Transverse colon (tissue), 4 donors: ENCODE data around the gene KAT8. TPM values are rescaled to one million over a fixed set of nuclear protein-coding genes. Genes with fewer than 3 reads are reported as not detected.
"Not testable (repeated sequence)": the region's sequence is repeated elsewhere in the genome, so short reads cannot be mapped to it uniquely, and the experiment has no call there.

Source experiments
- DNase-seq: peaks from one replicate; pipeline ENCODE4 v3.0.0-alpha.2; 2019
- H3K27ac ChIP-seq, 4 donors: fragments of 200-600 bp; sonication (generic); 2 replicates each; pipeline ENCODE4 v1.5.1; 2016 to 2018; ENCODE audit warnings: inconsistent platforms in 4 of 4
- H3K27me3 ChIP-seq: fragments of 200-600 bp; sonication (generic); 2 replicates; pipeline ENCODE4 v1.5.1; 2017; ENCODE audit warnings: inconsistent platforms
- H3K36me3 ChIP-seq, 4 donors: fragments of 200-600 bp; sonication (generic); 2 replicates each; pipeline ENCODE4 v1.5.1; 2017 to 2019; ENCODE audit warnings: inconsistent platforms in 4 of 4
- H3K4me1 ChIP-seq, 4 donors: fragments of 200-600 bp; sonication (generic); 2 replicates each; pipeline ENCODE4 v1.5.1; 2017 to 2020; ENCODE audit warnings: inconsistent platforms in 4 of 4
- H3K4me3 ChIP-seq, 4 donors: fragments of 200-600 bp; sonication (generic); 1 replicate in 1 of 4; 2 replicates in 3 of 4; pipeline versions ENCODE4 v1.5.1 to v1.6.1; 2017 to 2019; ENCODE audit warnings: inconsistent platforms in 4 of 4
- H3K9me3 ChIP-seq, 2 donors: fragments of 200-600 bp; sonication (generic); 2 replicates each; pipeline ENCODE4 v1.5.1; 2017 to 2019; ENCODE audit warnings: inconsistent platforms in 2 of 2
- CTCF ChIP-seq, 5 experiments: fragments of 200-600 bp in 3 of 5; fragments of 450-650 bp in 2 of 5; sonication (generic) in 3 of 5; IDR thresholded peaks; 1 replicate in 2 of 5; 2 replicates in 3 of 5; pipeline ENCODE4 v1.5.1; 2016 to 2017; ENCODE audit warnings: antibody characterized with exemption in 5 of 5, inconsistent platforms in 3 of 5, mild to moderate bottlenecking in 2 of 5, moderate library complexity in 1 of 5
- EP300 ChIP-seq: sonication (generic); formaldehyde crosslinking; IDR thresholded peaks from one replicate; pipeline ENCODE4 v1.6.1; 2017; ENCODE audit warnings: antibody characterized with exemption, low read depth
- POLR2A ChIP-seq: fragments of 450-650 bp; IDR thresholded peaks from one replicate; pipeline ENCODE4 v1.6.1; 2016; ENCODE audit warnings: antibody characterized with exemption, mild to moderate bottlenecking, moderate library complexity
- POLR2AphosphoS5 ChIP-seq, 3 donors: sonication (generic); formaldehyde crosslinking; IDR thresholded peaks; one replicate each; pipeline ENCODE4 v1.6.1; 2016; ENCODE audit warnings: antibody characterized with exemption in 3 of 3
- WGBS, 2 donors: methylation state at CpG; one replicate each; pipeline ENCODE4 v1.1.5; 2018; ENCODE audit warnings: low coverage in 1 of 2; 5-methylcytosine and 5-hydroxymethylcytosine counted together
- in situ Hi-C, 4 donors: fragments of 200-750 bp; cut with MboI; loops; one replicate each; pipeline versions ENCODE4 v1.15.0 to v1.15.1; 2017; ENCODE audit warnings: low sequenced_read_pairs in 3 of 4, low pct_ligation_motif_present in 1 of 4, low pct_unique_long_range_greater_than_20kb in 1 of 4
- intact Hi-C: fragments of 100-400 bp; cut with DNase I; formaldehyde crosslinking; loops from one replicate; pipeline ENCODE4 v1.15.1; 2023; ENCODE audit warnings: low total_unique reads
- total RNA-seq, 4 donors: library from RNA; depleted of rRNA; stranded (reverse); fragments of >200 nt; gene quantifications; one replicate each; pipeline ENCODE4 v1.1.0, GENCODE V29; 2016

The KAT8 gene
- total RNA-seq, 4 donors from 2014 or later: 61.0 to 93.5 (median 62.1) TPM

- H3K9me3 ChIP-seq: no peaks in the 10 kb centered on the region
- WGBS, 2 donors: 61% methylated on average over 21 of the region's 22 CpGs; no CpG with 5 or more reads in 1 of the 2 donors
- H3K27me3 ChIP-seq: peaks cover 13% of the 10 kb centered on the region
- no peak for DNase-seq
- intact Hi-C loops (loop anchor here (5.0 kb wide), 1 partner anchor 156 kb away; the partner anchor contains the start of gene HSD3B7), in situ Hi-C loops (no loop called here)
- no peaks in the 10 kb centered on the region for H3K36me3 ChIP-seq
- H3K4me3 ChIP-seq: peak overlapping the region in 3 of 4 donors; percentile 42 to 49 (median 45)
- no peak for TF ChIP-seq POLR2A
- TF ChIP-seq EP300: no peak
- H3K27ac ChIP-seq: peak overlapping the region; percentile 81 to 90 (median 88)
- peaks cover 9 to 39% (median 30%) of the 10 kb centered on the region in 4 donors for H3K4me1 ChIP-seq
These were observed 25.7 kb downstream of the KAT8 start for GRCh38 chr16:31143011-31143693.

- no peak for DNase-seq
- Histone ChIP-seq H3K27ac (no peak overlapping the region), H3K4me1 (peaks cover 9 to 34% (median 28%) of the 10 kb centered on the region in 4 donors), H3K36me3 (no peaks in the 10 kb centered on the region), H3K9me3 (no peaks in the 10 kb centered on the region), H3K27me3 (peaks cover 16% of the 10 kb centered on the region), H3K4me3 (no peak overlapping the region)
- 60 to 92% methylated on average over 1 to 8 of the region's 8 CpGs for WGBS, 2 donors
- in situ Hi-C loops (no loop called here), intact Hi-C loops (loop anchor here (5.0 kb wide), 1 partner anchor 156 kb away; the partner anchor contains the start of gene HSD3B7)
- no peak for TF ChIP-seq EP300
- no peak for TF ChIP-seq CTCF (IDR thresholded peaks at IDR 0.05)
- TF ChIP-seq POLR2A: no peak
- TF ChIP-seq POLR2AphosphoS5 (IDR thresholded peaks at IDR 0.05): no peak
These were observed 26.3 kb downstream of the KAT8 start for GRCh38 chr16:31143694-31144148.

- intact Hi-C loops: loop anchor here (5.0 kb wide), 1 partner anchor 157 kb away; the partner anchor contains the start of gene HSD3B7
- DNase-seq, in situ Hi-C loops: not testable (repeated sequence)
These were observed 27.0 kb downstream of the KAT8 start for GRCh38 chr16:31144418-31144817.

GRCh38 chr16:31145398-31145990 lies 28.0 kb downstream of the KAT8 start:
- WGBS, 2 donors: 76 to 80% methylated on average over 7 to 12 of the region's 12 CpGs
- peaks cover 16% of the 10 kb centered on the region for H3K27me3 ChIP-seq
- no peak overlapping the region for H3K4me3 ChIP-seq
- H3K4me1 ChIP-seq: peaks cover 9 to 28% (median 19%) of the 10 kb centered on the region in 4 donors
- no peaks in the 10 kb centered on the region for H3K9me3 ChIP-seq
- H3K27ac ChIP-seq: no peak overlapping the region
- intact Hi-C loops: no loop called here
- TF ChIP-seq POLR2AphosphoS5 (IDR thresholded peaks at IDR 0.05): no peak
- TF ChIP-seq EP300: no peak
- no peak for TF ChIP-seq POLR2A
- no peak for TF ChIP-seq CTCF (IDR thresholded peaks at IDR 0.05)
- in situ Hi-C loops: no loop called here
- no peaks in the 10 kb centered on the region for H3K36me3 ChIP-seq
- DNase-seq: no peak

More at GRCh38 chr16:31144418-31144817, 27.0 kb downstream of the KAT8 start:
- not testable (repeated sequence) for H3K27ac ChIP-seq, H3K9me3 ChIP-seq, H3K4me3 ChIP-seq, H3K36me3 ChIP-seq
- Histone ChIP-seq H3K4me1 (peaks cover 9 to 28% (median 23%) of the 10 kb centered on the region in 4 donors), H3K27me3 (peaks cover 16% of the 10 kb centered on the region)
- WGBS, 2 donors: 89% methylated on average over 6 of the region's 7 CpGs; no CpG with 5 or more reads in 1 of the 2 donors

GRCh38 chr16:31147574-31147973 lies 30.1 kb downstream of the KAT8 start:
- intact Hi-C loops (no loop called here), in situ Hi-C loops (no loop called here)
- Histone ChIP-seq H3K4me1 (peaks cover 0 to 11% (median 7%) of the 10 kb centered on the region in 4 donors), H3K9me3 (no peaks in the 10 kb centered on the region), H3K27ac (no peak overlapping the region), H3K36me3 (no peaks in the 10 kb centered on the region), H3K27me3 (peaks cover 16% of the 10 kb centered on the region), H3K4me3 (no peak overlapping the region)
- TF ChIP-seq CTCF (IDR thresholded peaks at IDR 0.05): no peak
- no peak for TF ChIP-seq EP300
- TF ChIP-seq POLR2AphosphoS5 (IDR thresholded peaks at IDR 0.05): no peak
- no peak for TF ChIP-seq POLR2A
- no peak for DNase-seq
- WGBS, 2 donors: 83 to 88% methylated on average over 3 of the region's 3 CpGs
